ENCODE results near the gene BRD4.
"Not testable (repeated sequence)": the region's sequence is repeated elsewhere in the genome, so short reads cannot be mapped to it uniquely, and the experiment has no call there.

Gene BRD4

GRCh38 chr19:15332311-15332996, at the start of gene BRD4:
TSS of gene BRD4 (minus strand) at chr19:15332539. CDS start at chr19:15273099, 59,440 bp downstream.
- peak; percentile 59 to 71 (median 61) for DNase-seq (ENCODE audit: low read depth in 3 of 3)

- no peak for DNase-seq (ENCODE audit: low read depth in 3 of 3)
Measured at GRCh38 chr19:15381864-15382263, 49.5 kb upstream of the BRD4 start.

DNA sequence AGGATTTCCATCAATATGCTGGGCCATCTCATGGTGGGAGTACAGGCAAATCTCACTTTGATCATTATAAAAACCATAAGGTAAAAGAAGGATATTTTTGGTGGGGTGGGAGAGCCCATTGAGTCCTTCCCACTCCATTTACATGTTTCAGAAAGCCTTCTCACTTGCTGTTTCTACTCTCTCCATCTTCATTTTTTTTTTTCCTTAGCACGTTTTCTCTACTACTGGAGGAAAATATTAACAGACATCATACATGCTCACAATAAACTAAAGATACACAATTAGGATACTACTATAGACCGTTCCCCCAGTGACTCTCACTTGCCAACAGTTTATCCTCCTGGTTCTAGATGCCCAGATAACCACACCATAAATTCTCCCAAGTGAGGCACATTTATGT, 49.1 kb upstream of the BRD4 start:
- DNase-seq (ENCODE audit: low read depth in 3 of 3), result no peak

GRCh38 chr19:15379999-15380647, 47.8 kb upstream of the BRD4 start:
- DNase-seq (ENCODE audit: low read depth in 3 of 3), result peak in 1 of 3 experiments; percentile 40

DNA sequence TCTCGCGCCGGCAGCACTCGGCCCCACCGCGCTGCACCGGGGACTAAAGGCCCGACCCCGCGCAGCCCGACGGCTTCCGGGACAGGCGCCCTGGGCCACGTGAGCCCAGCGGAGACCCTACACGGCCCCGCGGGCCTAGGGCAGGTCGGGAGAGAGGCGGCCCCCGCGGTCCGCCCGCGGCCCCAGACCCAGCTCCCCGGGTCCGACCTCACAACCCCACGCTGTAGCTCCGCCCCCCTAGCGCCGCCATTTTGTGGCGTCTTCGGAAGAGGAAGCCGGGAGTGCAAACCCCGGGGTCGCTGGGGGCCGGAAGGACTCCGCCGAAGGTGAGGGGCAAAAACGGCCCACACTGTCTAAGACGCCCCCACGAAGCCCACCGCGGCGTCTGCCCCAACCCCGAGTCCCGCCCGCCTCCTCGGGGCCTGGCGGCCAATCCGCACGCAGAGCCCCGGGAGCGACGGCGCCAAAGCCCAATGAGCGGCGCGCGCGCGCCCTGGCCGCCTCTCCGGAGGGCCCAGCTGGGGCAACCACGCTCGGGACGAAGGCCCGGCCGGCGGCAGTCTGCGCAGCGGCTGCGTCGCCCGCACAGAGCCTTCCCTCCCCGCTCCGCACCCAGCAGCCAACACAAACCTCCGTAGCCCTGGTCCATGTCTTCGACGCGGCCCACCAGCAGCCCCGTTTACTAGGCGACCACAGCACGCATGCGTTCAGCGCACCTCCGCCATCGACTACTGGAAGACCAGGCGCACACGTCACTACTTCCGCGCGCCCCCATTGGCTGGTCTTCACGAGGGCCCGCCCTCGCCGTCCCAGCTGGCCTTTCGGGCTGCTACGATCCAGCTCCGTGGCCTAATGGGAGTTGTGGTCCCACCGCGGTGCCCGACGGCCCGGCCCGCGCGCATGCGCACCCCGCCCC, 47.0 kb upstream of the BRD4 start, which contains the start of gene AKAP8:
TSS of gene AKAP8 (minus strand) at position 705 of the 916 bp plus-strand sequence. CDS start at position 649, 56 bp downstream.
- peak; percentile 95 to 97 (median 97) for DNase-seq (ENCODE audit: low read depth in 3 of 3)

GRCh38 chr19:15378534-15379082, 46.3 kb upstream of the BRD4 start:
- DNase-seq (ENCODE audit: low read depth in 3 of 3), result peak; percentile 24 to 53 (median 26)

DNA sequence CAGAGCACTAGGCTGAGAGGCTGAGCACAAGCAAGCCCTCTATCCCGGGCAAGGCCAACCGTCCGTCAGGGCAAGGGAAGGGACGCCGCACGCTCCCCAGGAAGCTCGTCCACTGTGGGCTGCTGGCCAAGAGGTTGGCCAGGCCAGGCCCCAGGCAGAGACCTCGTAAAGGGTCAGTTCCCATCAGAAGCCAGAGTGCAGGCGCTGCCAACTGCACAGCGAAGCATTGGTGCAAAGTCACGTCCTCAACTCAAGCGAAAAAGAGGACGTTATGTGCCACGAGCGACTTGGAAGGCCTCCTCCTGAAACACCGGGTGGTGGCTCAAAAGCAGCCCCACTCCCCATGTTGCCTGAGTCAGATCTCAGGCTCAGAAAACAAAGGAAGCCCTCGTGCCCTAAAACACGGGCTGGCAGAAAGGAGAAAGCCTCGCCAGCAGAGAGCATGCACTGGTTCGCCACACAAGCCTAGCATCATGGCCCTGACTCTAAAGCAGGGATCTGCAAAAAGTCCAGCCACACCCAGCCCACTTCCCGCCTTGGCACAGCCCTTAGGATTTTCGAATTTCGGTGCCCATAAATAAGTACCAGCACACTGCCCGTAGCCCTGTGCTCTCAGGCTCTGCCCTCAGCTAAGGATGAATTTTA, 42.6 kb upstream of the BRD4 start:
- DNase-seq (ENCODE audit: low read depth in 3 of 3), result no peak

DNA sequence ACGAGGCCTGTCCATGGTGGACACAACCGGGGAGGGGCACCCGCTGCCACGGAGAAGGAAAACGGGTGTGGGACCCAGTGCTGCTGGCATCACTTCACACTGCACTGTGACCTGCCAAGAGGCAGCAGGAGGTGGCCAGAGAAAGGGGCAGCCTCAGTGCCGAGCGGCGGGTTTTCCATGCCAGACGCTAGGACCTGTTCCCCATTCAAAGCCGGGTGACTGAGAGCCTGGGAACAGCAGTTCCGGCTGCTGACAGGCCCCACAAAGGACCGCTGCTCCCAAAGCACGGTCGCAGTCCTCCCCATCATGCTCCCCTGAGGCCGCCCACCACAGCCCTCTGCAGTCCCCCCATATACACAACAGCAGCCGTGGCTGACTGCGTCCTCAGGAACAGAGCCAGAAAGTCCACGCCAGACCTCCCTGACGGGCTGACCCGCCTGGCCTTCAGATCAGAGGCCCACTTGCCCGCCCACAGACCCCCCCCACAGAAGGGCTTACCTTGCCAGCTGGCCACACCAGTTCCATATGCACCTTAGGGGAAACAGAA, 41.8 kb upstream of the BRD4 start:
- no peak for DNase-seq (ENCODE audit: low read depth in 3 of 3)

DNA sequence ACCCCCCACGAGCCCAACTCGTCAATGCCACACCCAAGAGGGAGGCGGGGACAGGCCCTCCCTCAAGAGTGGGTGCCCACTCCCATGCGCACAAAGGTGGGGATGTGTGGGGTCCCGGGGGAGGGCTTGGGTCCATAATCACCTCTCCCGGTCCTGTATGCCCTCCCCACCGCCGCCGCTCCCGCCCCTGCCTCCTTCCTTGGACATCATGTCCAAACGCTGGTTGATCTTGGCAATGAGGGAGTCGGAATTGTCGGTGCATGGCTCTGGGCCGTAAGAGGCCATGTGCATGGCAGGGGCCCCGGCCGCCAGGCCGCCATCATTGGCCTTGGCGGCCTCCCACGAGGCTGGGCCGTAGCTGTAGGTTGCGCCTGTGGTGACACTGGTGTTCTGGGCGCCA, 41.3 kb upstream of the BRD4 start:
- DNase-seq (ENCODE audit: low read depth in 3 of 3), result no peak

DNA sequence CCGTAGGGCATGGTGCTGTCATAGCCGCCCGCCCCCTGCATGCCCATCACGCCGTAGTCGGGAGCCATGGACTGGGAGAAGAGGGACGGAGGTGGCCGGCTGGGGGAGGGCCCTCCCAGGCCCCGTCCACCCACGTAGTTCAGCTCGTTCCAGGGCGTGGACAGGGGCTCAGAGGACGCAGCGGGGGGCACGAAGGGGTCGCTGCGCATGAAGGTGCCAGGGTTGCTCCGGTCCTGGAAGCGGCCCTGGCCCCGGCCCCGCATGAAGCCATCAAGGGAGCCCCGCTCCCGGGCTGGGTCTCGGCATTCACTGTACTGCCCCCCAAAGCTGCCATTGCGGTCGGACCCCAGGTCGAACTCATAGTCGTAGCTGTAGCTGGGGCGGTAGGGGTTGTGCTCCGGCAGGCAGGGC, 40.6 kb upstream of the BRD4 start:
- no peak for DNase-seq (ENCODE audit: low read depth in 3 of 3)

DNA sequence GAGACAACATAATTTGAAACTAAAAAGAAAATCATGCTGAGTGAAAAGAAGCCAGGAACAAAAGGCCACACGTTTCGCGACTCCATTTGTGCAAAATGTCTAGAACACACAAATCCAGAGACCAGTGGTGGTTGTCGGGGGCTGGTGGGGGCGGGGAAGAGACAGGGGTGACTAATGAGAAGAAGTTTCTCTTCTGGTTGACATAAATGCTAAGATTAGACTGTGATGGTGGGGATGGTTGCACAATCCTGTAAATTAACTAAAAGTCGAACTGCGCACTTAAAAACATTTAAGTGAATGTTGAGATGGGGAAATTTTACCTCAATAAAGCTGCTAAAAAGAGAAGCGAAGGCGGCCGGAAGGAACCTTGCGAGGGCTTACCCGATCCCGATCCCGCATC, 40.1 kb upstream of the BRD4 start:
- DNase-seq (ENCODE audit: low read depth in 3 of 3), result peak in 1 of 3 experiments; percentile 14

DNA sequence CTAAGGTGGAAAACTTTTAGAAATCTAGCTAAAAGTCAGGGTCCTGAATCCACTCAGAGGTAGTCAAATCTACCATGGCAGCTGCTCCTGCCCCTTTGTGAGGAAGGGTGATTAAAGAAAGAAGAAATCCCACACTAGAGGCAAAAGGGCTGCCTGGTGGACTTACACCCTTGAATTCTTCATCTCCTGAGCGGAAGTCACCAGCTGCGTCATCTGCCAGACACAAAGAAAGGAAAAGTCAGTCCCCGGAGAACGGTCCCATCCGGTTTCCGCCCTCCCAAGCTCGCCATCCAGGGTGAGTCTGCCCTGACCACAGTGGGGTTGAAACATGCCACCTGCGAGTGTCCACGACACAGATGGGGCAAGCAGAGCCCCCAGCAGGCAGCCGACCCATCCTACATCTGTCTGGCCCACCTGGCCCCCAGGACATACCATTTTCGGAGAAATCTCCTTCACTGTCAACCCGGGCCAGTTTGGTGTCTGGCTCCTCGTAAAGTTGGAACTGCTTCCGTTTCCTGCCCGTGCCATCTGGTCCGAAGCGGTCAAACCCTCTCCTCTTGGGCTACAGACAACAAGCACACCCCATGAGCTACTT, 39.5 kb upstream of the BRD4 start:
- DNase-seq (ENCODE audit: low read depth in 3 of 3), result no peak

DNA sequence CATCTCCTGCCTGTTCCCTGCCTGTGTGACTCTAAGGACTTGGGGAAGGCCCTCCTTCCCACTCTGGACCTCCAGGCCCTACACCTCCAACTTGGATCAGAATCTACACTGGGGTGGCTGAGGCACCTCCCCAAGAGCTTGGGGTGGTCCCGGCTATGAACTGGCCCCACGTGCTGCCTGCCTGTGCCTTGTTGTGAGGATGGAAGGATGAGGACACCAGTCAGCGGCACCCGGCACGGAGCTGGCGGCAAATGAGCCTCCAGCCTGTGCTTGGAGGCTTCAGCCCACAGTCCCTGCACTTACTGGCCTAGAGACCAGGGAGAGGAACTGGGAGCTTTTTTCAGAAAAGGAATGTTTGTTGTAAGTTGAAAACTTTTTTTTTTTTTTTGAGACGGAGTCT, 38.8 kb upstream of the BRD4 start:
- DNase-seq (ENCODE audit: low read depth in 3 of 3), result no peak

GRCh38 chr19:15369594-15369891, 37.2 kb upstream of the BRD4 start:
- DNase-seq (ENCODE audit: low read depth in 3 of 3), result no peak

DNA sequence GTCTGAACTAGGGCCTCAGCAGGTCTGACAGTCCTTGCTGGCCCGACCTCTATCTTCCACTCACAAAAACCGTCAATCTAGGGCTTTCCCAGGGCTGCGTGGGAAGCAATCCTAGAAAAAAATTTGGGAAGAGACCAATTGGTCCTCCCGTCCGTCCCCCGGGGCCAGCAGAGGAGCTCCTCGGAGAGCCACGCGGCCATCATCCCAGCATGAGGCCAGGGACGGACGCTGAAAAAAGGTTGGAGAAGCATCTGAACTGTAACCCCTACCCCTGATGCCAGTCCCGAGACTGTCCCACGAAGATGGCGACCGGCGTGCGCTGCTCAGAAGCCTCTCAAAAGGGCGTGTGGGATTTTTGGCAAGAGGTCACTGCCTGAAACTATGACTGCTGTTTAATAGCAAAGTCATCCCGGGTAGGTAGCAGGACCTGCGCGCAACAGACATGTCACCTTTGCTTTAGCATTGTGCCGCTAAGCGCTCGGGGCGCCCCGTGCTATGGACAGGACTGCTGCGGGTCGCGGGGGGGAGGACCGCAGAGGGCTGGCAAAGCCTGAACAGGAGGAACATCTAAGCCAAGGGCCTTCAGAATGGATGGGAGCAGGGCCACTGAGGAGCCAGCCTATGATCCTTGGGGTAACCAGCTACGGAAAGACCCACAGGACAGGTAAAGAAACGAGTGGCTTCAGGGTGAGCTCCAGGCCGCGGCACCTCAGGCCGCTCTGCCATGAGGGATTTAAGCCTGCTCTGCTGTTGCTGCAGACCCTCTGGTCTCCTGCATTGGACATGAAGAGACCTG, 36.7 kb upstream of the BRD4 start:
- DNase-seq (ENCODE audit: low read depth in 3 of 3), result no peak

DNA sequence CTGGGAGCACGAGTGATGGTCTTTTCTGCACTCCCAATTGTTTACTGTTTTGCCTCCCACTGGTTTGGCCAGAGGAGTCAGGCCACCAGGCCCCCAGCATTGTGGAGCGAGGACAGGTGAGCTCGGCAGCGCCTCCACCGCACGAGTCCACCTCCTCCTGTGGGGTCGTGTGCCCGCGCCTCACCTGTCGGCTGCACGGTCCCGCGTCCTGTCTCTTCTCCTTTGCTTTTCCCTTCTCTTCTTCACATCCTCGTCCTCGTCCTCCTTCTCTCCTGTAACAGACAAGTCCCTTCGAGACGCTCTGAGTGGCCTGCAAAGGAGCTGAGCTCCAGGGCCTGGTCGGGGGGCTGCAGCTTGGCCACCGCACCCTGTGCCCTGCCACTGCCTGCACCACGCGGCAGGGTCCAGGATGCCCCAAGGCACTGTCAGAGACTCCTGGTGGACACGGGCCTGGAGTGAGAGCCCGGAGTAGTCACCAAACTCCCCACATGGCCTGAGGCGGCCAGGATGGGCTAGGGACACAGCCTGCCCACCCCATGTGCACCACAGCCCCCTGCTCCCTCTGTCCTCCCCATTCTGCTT, 35.8 kb upstream of the BRD4 start:
- DNase-seq (ENCODE audit: low read depth in 3 of 3), result no peak

DNA sequence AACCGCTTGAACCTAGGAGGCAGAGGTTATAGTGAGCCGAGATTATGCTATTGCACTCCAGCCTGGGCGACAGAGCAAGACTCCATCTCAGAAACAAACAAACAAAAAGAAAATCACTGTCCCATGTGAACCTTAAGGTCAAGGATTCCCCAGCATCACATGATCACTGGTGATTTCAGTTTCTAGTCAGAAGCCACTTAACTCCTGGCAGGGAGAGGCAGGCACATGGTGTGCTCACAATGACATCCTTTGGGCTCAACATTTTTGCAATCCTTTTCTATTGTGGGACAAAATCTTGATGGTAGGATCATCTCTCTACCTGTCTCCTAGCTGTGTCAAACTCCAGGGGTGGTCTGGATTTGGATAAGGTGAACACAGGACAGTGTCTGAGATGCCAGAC, 35.1 kb upstream of the BRD4 start:
- no peak for DNase-seq (ENCODE audit: low read depth in 3 of 3)

GRCh38 chr19:15365264-15365663, 32.9 kb upstream of the BRD4 start:
- no peak for DNase-seq (ENCODE audit: low read depth in 3 of 3)

- not testable (repeated sequence) for DNase-seq (ENCODE audit: low read depth in 3 of 3)
Measured at GRCh38 chr19:15363791-15364190, 31.5 kb upstream of the BRD4 start.

GRCh38 chr19:15363048-15363447, 30.7 kb upstream of the BRD4 start:
- not testable (repeated sequence) for DNase-seq (ENCODE audit: low read depth in 3 of 3)
